GM12873 (cell line): ENCODE data around the gene VEZT.

ENCODE experiments used
- CTCF ChIP-seq: IDR thresholded peaks from 2 replicates; pipeline ENCODE4 v1.5.1; 2012; ENCODE audit warnings: low read depth, mild to moderate bottlenecking, moderate library complexity, low read length, control low read depth; ENCODE audit not compliant: insufficient read depth; ENCODE audit errors: missing control alignments

VEZT gene

DNA sequence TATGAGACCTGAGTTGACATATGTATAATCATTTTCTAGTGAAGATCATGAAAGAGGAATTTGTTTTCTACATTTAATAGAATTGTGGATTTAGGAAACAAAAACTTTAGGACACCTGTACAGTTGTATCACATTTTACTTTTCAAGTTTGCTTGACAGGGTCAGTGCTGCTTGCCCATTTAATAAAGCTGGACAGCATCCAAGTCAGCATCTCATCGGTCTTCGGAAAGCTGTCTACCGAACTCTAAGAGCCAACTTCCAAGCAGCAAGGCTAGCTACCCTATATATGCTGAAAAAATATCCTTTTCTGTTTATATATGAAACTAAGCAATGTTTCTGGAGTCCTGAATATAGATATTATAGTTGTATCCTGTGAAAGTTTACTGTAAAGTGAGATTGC is 52.3 kb downstream of the VEZT start:
- TF ChIP-seq CTCF = no peak

GRCh38 chr12:95271465-95271864 is 53.9 kb downstream of the VEZT start:
- TF ChIP-seq CTCF = no peak

GRCh38 chr12:95277139-95277538 is 59.5 kb downstream of the VEZT start:
- no peak for TF ChIP-seq CTCF

GRCh38 chr12:95279856-95280255 is 62.2 kb downstream of the VEZT start:
- TF ChIP-seq CTCF = no peak

DNA sequence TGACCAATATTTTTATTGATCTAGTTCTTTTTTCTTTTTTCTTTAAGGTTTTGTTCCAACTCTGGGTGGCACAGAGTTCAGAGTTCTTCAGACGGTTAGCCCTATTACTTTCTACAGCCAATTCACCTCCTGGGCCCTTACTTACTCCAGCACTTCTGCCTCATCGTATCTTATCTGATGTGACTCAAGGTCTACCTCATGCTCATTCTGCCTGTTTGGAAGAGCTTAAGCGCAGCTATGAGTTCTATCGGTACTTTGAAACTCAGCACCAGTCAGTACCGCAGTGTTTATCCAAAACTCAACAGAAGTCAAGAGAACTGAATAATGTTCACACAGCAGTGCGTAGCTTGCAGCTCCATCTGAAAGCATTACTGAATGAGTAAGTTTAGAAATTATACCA is 64.7 kb downstream of the VEZT start:
- TF ChIP-seq CTCF = no peak

- TF ChIP-seq CTCF = no peak
Observed at GRCh38 chr12:95283371-95283770, 65.8 kb downstream of the VEZT start.

GRCh38 chr12:95286713-95287112 is 69.1 kb downstream of the VEZT start:
- no peak for TF ChIP-seq CTCF

GRCh38 chr12:95291501-95291900 is 73.9 kb downstream of the VEZT start:
- no peak for TF ChIP-seq CTCF
